Heart right ventricle (tissue), 16 donors: Measurements from ENCODE around the gene CDX2. TPM values are rescaled to one million over a fixed set of nuclear protein-coding genes. Genes with fewer than 3 reads are reported as not detected.

Source experiments
- ATAC-seq, 8 donors: fragments of 200-7000 bp; cut with Tn5 transposase; one replicate each; pipeline ENCODE4 v1.9.1; 2020; ENCODE audit warnings: mild to moderate bottlenecking in 8 of 8, moderate library complexity in 8 of 8, moderate number of reproducible peaks in 1 of 8
- DNase-seq, 2 donors: peaks; one replicate each; pipeline ENCODE4 v3.0.0-alpha.2; 2020
- H3K27ac ChIP-seq, 10 donors: fragments of 200-600 bp; sonication (generic) in 2 of 10; one replicate each; pipeline versions ENCODE4 v1.5.0 to v1.8.0; 2020 to 2022; ENCODE audit warnings: mild to moderate bottlenecking in 3 of 10
- H3K27me3 ChIP-seq, 7 donors: fragments of 200-600 bp; one replicate each; pipeline ENCODE4 v1.8.0; 2021 to 2022; ENCODE audit warnings: mild to moderate bottlenecking in 2 of 7
- H3K36me3 ChIP-seq, 9 donors: fragments of 200-600 bp; sonication (generic) in 1 of 9; one replicate each; pipeline versions ENCODE4 v1.5.0 to v1.8.0; 2020 to 2022; ENCODE audit warnings: mild to moderate bottlenecking in 2 of 9
- H3K4me1 ChIP-seq, 9 donors: fragments of 200-600 bp; sonication (generic) in 1 of 9; one replicate each; pipeline versions ENCODE4 v1.5.0 to v1.8.0; 2020 to 2022; ENCODE audit warnings: mild to moderate bottlenecking in 4 of 9
- H3K4me3 ChIP-seq, 10 donors: fragments of 200-600 bp; sonication (generic) in 2 of 10; one replicate each; pipeline versions ENCODE4 v1.5.0 to v1.8.0; 2020 to 2022; ENCODE audit warnings: mild to moderate bottlenecking in 7 of 10, moderate library complexity in 2 of 10
- H3K9me3 ChIP-seq, 11 donors: fragments of 200-600 bp in 10 of 11; sonication (generic) in 2 of 11; one replicate each; pipeline versions ENCODE4 v1.5.0 to v1.8.0; 2013 to 2022; ENCODE audit warnings: mild to moderate bottlenecking in 2 of 11, control low read depth in 1 of 11, moderate library complexity in 1 of 11
- CTCF ChIP-seq, 9 donors: fragments of 200-600 bp; sonication (generic) in 2 of 9; IDR thresholded peaks; one replicate each; pipeline versions ENCODE4 v1.5.0 to v1.8.0; 2021 to 2022; ENCODE audit warnings: antibody characterized with exemption in 9 of 9, mild to moderate bottlenecking in 5 of 9, moderate library complexity in 1 of 9
- WGBS, 2 donors: extraction: QIAGEN DNeasy Blood & Tissue Kit; methylation state at CpG; one replicate each; pipeline ENCODE4 v1.1.7; 2013; ENCODE audit warnings: inconsistent platforms in 1 of 2; 5-methylcytosine and 5-hydroxymethylcytosine counted together
- intact Hi-C, 10 donors: fragments of 100-400 bp; cut with DNase I; formaldehyde crosslinking; loops; one replicate each; pipeline versions ENCODE4 v1.11.1 to v1.14.2; 2022
- polyA plus RNA-seq, 2 donors: library from polyadenylated mRNA; stranded (reverse); fragments of 200-250 nt; gene quantifications; one replicate each; pipeline ENCODE4 v1.2.3, GENCODE V29; 2013
- total RNA-seq, 10 donors: library from RNA; stranded (reverse); fragmentation: NEBNext Ultra II Directional in 3 of 10; extraction: Animal tissue kit (Norgen Biotek cat#: 25700) in 3 of 10; gene quantifications; one replicate each; pipeline versions ENCODE4 v1.2.1 to v1.2.4, GENCODE V29; 2021 to 2023
- donor health status: Arrhythmogenic right ventricular cardiomyopathy.
- donor health status: ischemic (EF 13 %, LVEDD 7.1; RV severe dilation, severe dysfunction).
- donor health status: healthy with polysubstance abuse.
- donor health status: DM: no; HTN: yes; CAD: no.
- donor health status: DM: no; HTN: no; CAD: no.
- donor health status: ischemic (EF 25% LVEDD 6.9; RV normal size, moderate dysfunction).
- donor health status: ischemic (EF 25% LVEDD 5.7; RV mildly dilated, moderate dysfunction).
- donor health status: healthy.
- donor health status: DM: yes; HTN: yes; CAD: no.
- donor health status: Ischemic cardiomyopathy.
- donor health status: ischemic (EF 35%, LVEDD 5.7; RV mildly dilated, moderate dysfunction).
- donor health status: nonischemic (EF 11% LVEDD 7.7; RV severe dilation, severe dysfunction).
- donor health status: DM: yes; HTN: yes; CAD: no.
- donor health status: PGD.
- donor health status: ischemic (EF 29% LVEDD 5.4; RV normal size, mild dysfunction).
- donor health status: nonischemic (EF 23%, LVEDD 6.1; RV moderate dilation, normal function).

CDX2 gene
- total and polyA plus RNA-seq, 12 donors = not detected

DNA sequence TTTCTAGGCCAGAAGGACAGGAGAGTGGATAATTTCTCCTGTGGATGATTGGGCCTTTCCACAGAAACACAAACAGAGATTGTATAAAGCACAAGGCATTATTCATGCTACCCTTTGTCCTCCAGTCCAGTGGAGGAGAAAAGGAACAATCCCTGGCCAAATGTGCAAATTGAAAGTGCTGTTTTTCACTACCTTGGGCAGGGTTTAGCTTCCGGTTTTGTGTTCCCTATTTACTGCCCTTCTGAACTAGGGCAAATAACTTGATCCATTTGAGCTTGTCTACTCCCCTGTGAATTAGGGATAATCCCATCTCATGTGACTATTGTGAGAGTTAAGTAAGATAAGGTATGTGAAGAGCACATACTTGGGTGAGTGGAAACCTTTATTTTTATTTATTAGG is 36.0 kb downstream of the CDX2 start:
- TF ChIP-seq CTCF (IDR thresholded peaks at IDR 0.05) = no peak
- ATAC-seq (no peak), DNase-seq (no peak)
- Histone ChIP-seq H3K27me3 (peaks cover 21 to 67% (median 59%) of the 10 kb centered on the region in 7 donors), H3K4me1 (peaks cover 0 to 5% (median 0%) of the 10 kb centered on the region in 9 donors), H3K9me3 (no peaks in the 10 kb centered on the region), H3K27ac (no peak overlapping the region), H3K36me3 (no peaks in the 10 kb centered on the region), H3K4me3 (no peak overlapping the region)
- intact Hi-C loops = no loop called here
- 57 to 70% methylated on average over 1 of the region's 1 CpG for WGBS, 2 donors

DNA sequence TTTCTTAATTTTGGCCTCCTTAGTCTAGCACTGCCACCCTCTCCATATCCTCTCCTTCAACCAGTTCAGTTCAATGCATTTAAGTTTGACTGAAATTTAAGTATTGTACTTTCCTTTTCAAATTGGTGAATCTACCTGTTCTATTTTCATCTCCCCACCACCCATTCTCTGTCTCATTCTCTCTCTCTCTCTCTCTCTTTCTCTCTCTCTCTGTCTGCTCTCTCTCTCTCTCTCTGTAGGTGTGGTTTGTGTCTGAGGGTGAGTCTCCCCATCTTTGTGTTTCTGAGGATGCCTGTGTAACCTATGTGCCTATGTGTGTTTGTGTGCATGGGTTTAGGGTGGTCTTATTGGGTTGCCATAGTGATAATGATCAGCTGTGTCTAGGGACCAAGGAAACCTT is 39.2 kb downstream of the CDX2 start:
- no peak for ATAC-seq
- intact Hi-C loops = no loop called here
- TF ChIP-seq CTCF (IDR thresholded peaks at IDR 0.05) = no peak
- H3K27me3 ChIP-seq = peaks cover 36 to 96% (median 92%) of the 10 kb centered on the region in 7 donors
- peaks cover 0 to 12% (median 0%) of the 10 kb centered on the region in 9 donors for H3K4me1 ChIP-seq
- H3K36me3 ChIP-seq = no peaks in the 10 kb centered on the region
- no peaks in the 10 kb centered on the region for H3K9me3 ChIP-seq
- no peak overlapping the region for H3K4me3 ChIP-seq
- H3K27ac ChIP-seq = no peak overlapping the region
- no peak for DNase-seq

DNA sequence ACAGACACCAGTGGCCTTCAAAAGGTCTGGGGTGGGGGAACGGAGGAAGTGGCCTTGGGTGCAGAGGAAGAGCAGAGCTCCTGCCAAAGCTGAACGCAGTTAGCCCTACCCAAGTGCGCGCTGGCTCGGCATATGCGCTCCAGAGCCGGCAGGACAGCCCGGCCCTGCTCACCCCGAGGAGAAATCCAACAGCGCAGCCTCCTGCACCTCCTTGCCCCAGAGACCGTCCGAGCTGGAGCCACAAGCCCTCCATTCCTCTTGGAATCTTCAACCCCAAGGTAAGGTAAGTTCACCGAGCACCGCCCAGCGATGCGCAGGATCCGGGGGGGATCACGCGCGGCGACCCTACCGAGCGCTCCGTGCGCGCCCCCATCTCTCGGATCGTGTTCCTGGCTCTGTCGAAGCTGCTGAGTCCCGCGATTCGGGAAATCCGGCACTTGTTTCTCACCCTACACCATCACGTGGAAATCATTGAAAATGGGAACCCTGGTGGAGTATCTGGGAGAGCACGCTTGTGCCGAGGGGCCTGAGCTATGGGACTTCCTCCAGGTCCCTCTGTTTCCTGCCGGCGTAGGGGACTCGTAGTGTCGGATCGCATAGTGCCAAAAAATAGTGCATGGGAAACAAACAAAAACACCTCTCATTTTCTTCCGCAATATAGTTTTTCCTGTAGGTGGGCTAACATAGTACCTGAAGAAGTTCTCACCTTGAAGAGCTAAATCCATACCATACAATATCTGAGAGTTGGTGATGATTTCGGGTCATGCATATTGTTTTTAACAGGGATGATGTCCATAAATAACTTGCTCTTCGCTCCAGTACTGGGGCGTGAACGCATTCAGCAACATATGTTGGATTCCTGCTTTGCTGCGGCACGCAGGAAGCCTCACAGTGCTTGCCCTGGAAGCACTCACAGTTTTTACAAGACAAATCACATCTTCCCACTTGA is 40.0 kb downstream of the CDX2 start:
- intact Hi-C loops = no loop called here
- no peaks in the 10 kb centered on the region for H3K9me3 ChIP-seq
- no peak for DNase-seq
- no peak overlapping the region for H3K27ac ChIP-seq
- H3K36me3 ChIP-seq = no peaks in the 10 kb centered on the region
- peaks cover 39 to 100% (median 97%) of the 10 kb centered on the region in 7 donors for H3K27me3 ChIP-seq
- no peak for TF ChIP-seq CTCF (IDR thresholded peaks at IDR 0.05)
- H3K4me1 ChIP-seq = peaks cover 0 to 12% (median 0%) of the 10 kb centered on the region in 9 donors
- no peak for ATAC-seq
- no peak overlapping the region for H3K4me3 ChIP-seq
- WGBS, 2 donors = 2 to 4% methylated on average over 48 of the region's 48 CpGs

DNA sequence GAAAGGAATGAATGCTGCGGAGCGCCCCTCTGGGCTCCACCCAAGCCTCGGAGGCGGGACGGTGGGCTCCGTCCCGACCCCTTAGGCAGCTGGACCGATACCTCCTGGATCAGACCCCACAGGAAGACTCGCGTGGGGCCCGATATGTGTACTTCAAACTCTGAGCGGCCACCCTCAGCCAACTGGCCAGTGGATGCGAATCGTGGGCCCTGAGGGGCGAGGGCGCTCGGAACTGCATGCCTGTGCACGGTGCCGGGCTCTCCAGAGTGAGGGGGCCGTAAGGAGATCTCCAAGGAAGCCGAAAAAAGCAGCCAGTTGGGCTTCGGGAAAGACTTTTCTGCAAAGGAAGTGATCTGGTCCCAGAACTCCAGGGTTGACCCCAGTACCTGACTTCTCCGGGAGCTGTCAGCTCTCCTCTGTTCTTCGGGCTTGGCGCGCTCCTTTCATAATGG is 40.7 kb downstream of the CDX2 start:
- no peak for ATAC-seq
- no peak overlapping the region for H3K27ac ChIP-seq
- DNase-seq = no peak
- intact Hi-C loops = no loop called here
- H3K4me1 ChIP-seq = peaks cover 0 to 12% (median 0%) of the 10 kb centered on the region in 9 donors
- no peak for TF ChIP-seq CTCF (IDR thresholded peaks at IDR 0.05)
- WGBS, 2 donors = 1 to 5% methylated on average over 26 of the region's 26 CpGs
- H3K27me3 ChIP-seq = peaks cover 39 to 100% (median 97%) of the 10 kb centered on the region in 7 donors
- H3K9me3 ChIP-seq = no peaks in the 10 kb centered on the region
- H3K4me3 ChIP-seq = no peak overlapping the region
- no peaks in the 10 kb centered on the region for H3K36me3 ChIP-seq
